HK-2 (cell line): ENCODE measurements around the gene KCNS1.
"Not testable (repeated sequence)": the region's sequence is repeated elsewhere in the genome, so short reads cannot be mapped to it uniquely, and the experiment has no call there.

Experiments
- DNase-seq: peaks from one replicate; pipeline ENCODE4 v3.0.0-alpha.2; 2018; ENCODE audit not compliant: unreplicated experiment

Gene KCNS1

DNA sequence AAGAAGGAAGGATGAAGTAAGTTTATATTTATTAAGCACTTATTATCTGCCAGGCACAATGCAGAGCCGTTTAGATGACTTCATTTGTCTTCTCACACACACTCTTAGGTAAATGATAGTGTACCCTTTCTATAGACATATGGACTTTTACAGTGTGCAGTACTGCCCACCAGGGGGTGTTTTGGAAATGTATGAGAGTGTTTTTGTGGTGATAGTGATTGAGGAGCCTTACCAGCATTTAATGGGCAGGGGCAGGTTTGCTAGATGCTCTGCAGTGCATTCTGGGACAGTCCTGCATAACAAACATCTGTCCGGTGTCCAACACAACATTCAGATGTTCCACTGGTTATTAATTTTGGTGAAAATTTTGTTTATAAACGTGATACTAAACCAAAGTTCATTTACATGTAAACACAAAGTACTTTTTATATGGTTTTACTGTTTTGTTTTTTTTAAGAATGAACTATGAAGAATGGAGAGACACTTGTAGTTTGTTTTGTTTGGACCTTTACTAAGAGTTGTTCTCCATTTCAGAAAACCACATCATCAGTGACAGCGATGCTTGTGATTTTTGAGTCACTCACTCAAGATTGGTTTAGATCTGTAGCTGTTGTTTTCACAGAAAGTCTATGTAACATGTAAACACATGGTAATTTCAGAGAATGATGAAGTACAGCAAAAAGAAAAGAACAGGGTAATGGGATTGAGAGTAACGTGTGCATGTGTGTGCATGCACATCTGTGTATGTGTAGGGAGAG is 19.9 kb downstream of the KCNS1 start:
- DNase-seq: no peak

GRCh38 chr20:45077559-45077958 is 23.4 kb downstream of the KCNS1 start:
- no peak for DNase-seq

GRCh38 chr20:45073221-45073620 is 27.7 kb downstream of the KCNS1 start:
- no peak for DNase-seq

GRCh38 chr20:45072066-45072465 is 28.9 kb downstream of the KCNS1 start:
- DNase-seq: no peak

DNA sequence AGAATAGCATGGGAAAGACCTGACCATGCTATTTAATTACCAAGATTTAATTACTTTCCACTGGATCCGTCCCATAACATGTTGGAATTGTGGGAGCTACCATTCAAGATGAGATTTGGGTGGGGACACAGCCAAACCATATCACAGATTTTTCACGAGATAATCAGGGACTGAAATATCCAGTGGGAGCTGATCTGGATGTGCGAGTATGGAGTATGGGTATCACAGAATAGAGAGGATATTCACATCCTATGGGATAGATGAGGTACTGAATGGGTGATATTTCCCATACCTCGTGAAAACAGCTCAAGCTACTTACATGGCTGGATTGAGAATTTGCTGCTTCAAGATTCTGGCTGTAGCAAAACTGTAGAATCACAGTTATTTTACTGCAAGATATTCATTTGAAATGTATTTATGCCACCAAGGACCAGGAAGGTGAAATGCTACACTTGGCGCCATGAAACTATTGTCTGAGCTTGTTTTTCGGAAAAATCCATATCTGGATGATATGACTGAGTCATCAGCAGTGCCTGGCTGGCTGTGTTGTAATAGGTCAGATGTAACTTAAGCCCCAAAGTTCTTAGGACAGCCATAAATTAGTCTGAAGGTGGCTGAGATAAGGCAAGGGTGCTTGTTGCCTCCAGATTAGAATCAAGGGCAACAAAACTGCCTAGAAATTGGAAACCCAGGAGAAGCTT is 29.8 kb downstream of the KCNS1 start:
- no peak for DNase-seq

GRCh38 chr20:45069261-45069660 is 31.7 kb downstream of the KCNS1 start:
- DNase-seq: no peak

DNA sequence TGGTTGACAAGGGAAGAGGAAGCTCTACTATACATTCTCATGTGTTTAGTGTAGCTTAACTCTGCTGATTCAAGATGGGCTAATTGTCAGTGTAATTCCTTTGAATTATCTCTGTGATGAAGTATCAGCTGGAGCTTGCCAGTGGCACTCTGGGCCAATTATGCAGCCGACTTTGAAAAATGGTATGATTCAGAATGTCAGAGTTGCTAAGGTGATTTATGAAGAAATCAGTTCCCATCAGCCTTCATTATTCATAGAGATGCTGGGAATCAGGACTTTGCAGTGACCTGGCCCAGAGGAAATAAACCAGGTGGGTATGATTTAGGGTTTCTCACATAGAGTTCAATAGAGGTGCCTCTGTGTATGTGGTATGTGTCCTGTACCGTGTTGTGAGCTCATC is 33.4 kb downstream of the KCNS1 start:
- no peak for DNase-seq

DNA sequence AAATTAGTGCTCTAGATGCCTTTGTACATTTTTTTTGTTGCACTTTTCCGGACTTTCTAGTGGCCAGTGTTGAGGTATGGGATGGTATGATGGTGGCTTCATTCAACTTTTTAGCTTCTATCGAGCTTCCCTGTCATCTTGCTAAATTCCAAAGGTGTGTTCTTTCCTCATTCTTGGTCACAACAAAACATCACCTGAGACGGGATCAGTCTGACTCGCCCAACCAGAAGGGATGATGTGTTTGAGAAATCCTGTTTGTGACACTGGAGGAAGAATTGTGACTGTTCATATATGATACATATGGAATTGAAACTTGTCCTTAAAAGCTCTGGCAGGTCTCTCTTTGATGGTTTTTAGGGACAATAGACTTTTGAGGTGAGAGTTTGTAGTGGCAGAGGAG is 33.8 kb downstream of the KCNS1 start:
- DNase-seq: no peak

GRCh38 chr20:45066372-45066771 is 34.6 kb downstream of the KCNS1 start:
- DNase-seq: no peak

DNA sequence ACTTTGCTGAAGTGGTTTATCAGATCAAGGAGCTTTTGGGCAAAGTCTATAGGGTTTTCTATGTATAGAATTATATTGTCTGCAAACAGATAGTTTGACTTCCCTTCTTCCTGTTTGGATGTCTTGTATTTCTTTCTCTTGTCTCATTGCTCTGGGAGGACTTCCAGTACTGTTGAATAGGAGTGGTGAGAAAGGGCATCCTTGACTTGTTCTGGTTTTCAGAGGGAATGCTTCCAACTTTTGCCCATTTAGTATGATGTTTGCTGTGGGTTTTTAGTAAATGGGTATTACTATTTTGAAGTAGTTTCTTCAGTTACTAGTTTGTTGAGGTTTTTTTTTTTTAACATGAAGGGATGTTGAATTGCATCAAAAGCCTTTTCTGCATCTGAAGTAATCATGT is 36.1 kb downstream of the KCNS1 start:
- no peak for DNase-seq

GRCh38 chr20:45063107-45063506 is 37.8 kb downstream of the KCNS1 start:
- not testable (repeated sequence) for DNase-seq

- peak; percentile 34 for DNase-seq
Measured at GRCh38 chr20:45061244-45061643, 39.7 kb downstream of the KCNS1 start.

DNA sequence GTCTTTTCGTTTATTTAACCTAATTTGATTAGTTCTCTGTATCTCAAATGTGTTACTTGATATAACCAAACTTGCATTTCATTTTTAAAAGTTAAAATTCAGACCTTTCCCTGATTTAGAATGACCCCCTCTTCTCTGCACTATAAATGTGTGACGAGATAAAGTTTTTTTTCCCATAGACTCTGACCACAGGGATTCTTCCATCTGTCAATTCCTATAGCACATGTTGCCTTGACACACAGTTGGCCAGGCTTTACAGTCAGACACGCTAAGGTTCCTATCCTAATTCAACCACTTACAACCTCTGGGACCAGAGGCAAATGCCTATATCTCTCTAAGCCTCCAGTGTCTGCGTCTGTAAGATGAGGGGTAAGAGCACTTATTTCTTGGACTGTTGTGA is 40.6 kb downstream of the KCNS1 start:
- no peak for DNase-seq

GRCh38 chr20:45059022-45059728 is 41.8 kb downstream of the KCNS1 start:
- no peak for DNase-seq

GRCh38 chr20:45058168-45058850 is 42.6 kb downstream of the KCNS1 start:
- DNase-seq: no peak

- no peak for DNase-seq
Measured at GRCh38 chr20:45056473-45057173, 44.3 kb downstream of the KCNS1 start.

GRCh38 chr20:45055056-45055455 is 45.9 kb downstream of the KCNS1 start:
- DNase-seq: no peak

GRCh38 chr20:45053430-45054351 is 47.2 kb downstream of the KCNS1 start:
- DNase-seq: no peak

GRCh38 chr20:45052698-45053429 is 48.1 kb downstream of the KCNS1 start:
- no peak for DNase-seq
